GM12878 (cell line): ENCODE measurements around the gene THSD4. TPM values are rescaled to one million over a fixed set of nuclear protein-coding genes. Genes with fewer than 3 reads are reported as not detected.

Experiments used
- ATAC-seq: fragments of 200-7000 bp; cut with Tn5 transposase; 3 replicates; pipeline ENCODE4 v1.9.1; 2020; ENCODE audit warnings: mild to moderate bottlenecking, moderate library complexity
- BruUV-seq: library from RNA; stranded (reverse); fragments of 400-500 nt; replicated peaks from 2 replicates; lab custom pipeline; 2021; lab: Mats Ljungman, UMichigan
- CTCF ChIA-PET: fragments of 300-600 bp; sonication (Branson Sonifier 250); formaldehyde crosslinking; extraction: SDS; loops from one replicate; lab custom pipeline; 2021; ENCODE audit warnings: inconsistent platforms; lab: Yijun Ruan, JAX
- POLR2A ChIA-PET: fragments of 350-600 bp; formaldehyde crosslinking; extraction: SDS; loops from one replicate; lab custom pipeline; 2021; ENCODE audit warnings: inconsistent platforms; lab: Charles Lee
- RAD21 ChIA-PET: fragments of 300-600 bp; sonication (Branson Sonifier 250); formaldehyde crosslinking; loops from one replicate; lab custom pipeline; 2023; ENCODE audit warnings: antibody characterized with exemption; ENCODE audit not compliant: unreplicated experiment; lab: Charles Lee
- SMC1A ChIA-PET: fragments of 300-600 bp; sonication (Branson Sonifier 250); formaldehyde crosslinking; loops from one replicate; lab custom pipeline; 2023; ENCODE audit not compliant: unreplicated experiment, uncharacterized antibody; lab: Charles Lee
- DNase-seq: peaks from one replicate; pipeline ENCODE4 v3.0.0-alpha.2; 2011; ENCODE audit warnings: low read depth, low spot score
- FAIRE-seq: peaks from 3 replicates; lab custom pipeline; 2011; peaks lifted over from hg19 to GRCh38; lab: Jason Lieb, UNC
- H2AFZ ChIP-seq: 2 replicates; pipeline ENCODE4 v1.6.0; 2011; ENCODE audit warnings: low read depth, low read length, control low read depth; ENCODE audit not compliant: control insufficient read depth
- H3K27ac ChIP-seq: 2 replicates; pipeline ENCODE4 v1.5.1; 2011; ENCODE audit warnings: control low read depth; ENCODE audit not compliant: control insufficient read depth, insufficient read depth
- H3K27me3 ChIP-seq, 2 experiments: replicated peaks in 1 of 2; 2 replicates each; pipeline versions ENCODE4 v1.6.0 to v1.6.1; 2011; ENCODE audit warnings: low read length in 1 of 2; ENCODE audit not compliant: control insufficient read depth in 2 of 2, insufficient read depth in 2 of 2
- H3K36me3 ChIP-seq, 2 experiments: 2 replicates each; pipeline ENCODE4 v1.5.1; 2011; ENCODE audit warnings: low read length in 1 of 2; ENCODE audit not compliant: control insufficient read depth in 2 of 2, insufficient read depth in 2 of 2
- H3K4me1 ChIP-seq: 2 replicates; pipeline ENCODE4 v1.6.1; 2011; ENCODE audit warnings: mild to moderate bottlenecking, low read length, moderate library complexity, mixed read lengths; ENCODE audit not compliant: control insufficient read depth, insufficient read depth
- H3K4me2 ChIP-seq: 2 replicates; pipeline ENCODE4 v1.6.0; 2011; ENCODE audit warnings: control low read depth; ENCODE audit not compliant: control insufficient read depth, insufficient read depth
- H3K4me3 ChIP-seq: fragments of 200-600 bp; sonication (generic); 2 replicates; pipeline ENCODE4 v1.5.1; 2016
- H3K79me2 ChIP-seq: 2 replicates; pipeline ENCODE4 v1.6.0; 2011; ENCODE audit warnings: low read length; ENCODE audit not compliant: control insufficient read depth, insufficient read depth
- H3K9ac ChIP-seq: 2 replicates; pipeline ENCODE4 v1.8.0; 2011; ENCODE audit warnings: low read length, control low read depth, mixed read lengths; ENCODE audit not compliant: control insufficient read depth, insufficient read depth
- H3K9me3 ChIP-seq: replicated peaks from 3 replicates; pipeline ENCODE4 v1.5.1; 2011; ENCODE audit warnings: mild to moderate bottlenecking, low read length; ENCODE audit not compliant: control insufficient read depth, insufficient read depth
- H4K20me1 ChIP-seq: 2 replicates; pipeline ENCODE4 v1.6.0; 2011; ENCODE audit not compliant: control insufficient read depth, insufficient read depth
- BACH1 ChIP-seq: fragments of 450-650 bp; IDR thresholded peaks from 2 replicates; pipeline ENCODE4 v1.6.1; 2017; ENCODE audit warnings: mild to moderate bottlenecking, borderline replicate concordance
- BRCA1 ChIP-seq: IDR thresholded peaks from 2 replicates; pipeline ENCODE4 v1.6.1; 2011; ENCODE audit warnings: low read depth, low read length, improper control_type of control experiment
- CUX1 ChIP-seq: IDR thresholded peaks from 2 replicates; pipeline ENCODE4 v1.6.1; 2012; ENCODE audit warnings: improper control_type of control experiment, low read depth, low read length; ENCODE audit not compliant: insufficient replicate concordance
- IKZF2 ChIP-seq, 2 experiments: fragments of 450-650 bp; IDR thresholded peaks; 2 replicates each; pipeline ENCODE4 v1.6.1; 2017; ENCODE audit warnings: mild to moderate bottlenecking in 2 of 2, moderate library complexity in 2 of 2
- NR2C1 ChIP-seq: fragments of 450-650 bp; IDR thresholded peaks from 2 replicates; pipeline ENCODE4 v1.6.1; 2017; ENCODE audit warnings: antibody characterized with exemption, mild to moderate bottlenecking, moderate library complexity
- PBX3 ChIP-seq: IDR thresholded peaks from 2 replicates; pipeline ENCODE4 v1.6.1; 2011; ENCODE audit warnings: mild to moderate bottlenecking, low read depth, low read length, moderate library complexity; ENCODE audit not compliant: insufficient replicate concordance
- SMARCA5 ChIP-seq: fragments of 450-650 bp; IDR thresholded peaks from 2 replicates; pipeline ENCODE4 v1.6.1; 2017; ENCODE audit warnings: mild to moderate bottlenecking
- ZBED1 ChIP-seq: IDR thresholded peaks from 2 replicates; pipeline ENCODE4 v1.6.1; 2016; ENCODE audit warnings: borderline replicate concordance
- ZNF592 ChIP-seq: fragments of 450-650 bp; IDR thresholded peaks from 2 replicates; pipeline ENCODE4 v1.6.1; 2017; ENCODE audit warnings: mild to moderate bottlenecking, moderate library complexity
- WGBS: methylation state at CpG from one replicate; pipeline ENCODE4 v1.1.6; 2016; ENCODE audit warnings: low lambda C conversion rate; ENCODE audit not compliant: insufficient replicate concordance, insufficient coverage; ENCODE audit errors: missing lambda C conversion rate; 5-methylcytosine and 5-hydroxymethylcytosine counted together
- in situ Hi-C: fragments of 300-500 bp; cut with MboI; formaldehyde crosslinking; loops from 9 replicates; pipeline ENCODE4 v1.14.3; 2018; ENCODE audit warnings: mixed read lengths
- intact Hi-C: fragments of 100-400 bp; cut with micrococcal nuclease; formaldehyde crosslinking; loops from one replicate; pipeline ENCODE4 v1.14.2; 2022; ENCODE audit not compliant: unreplicated experiment
- polyA plus RNA-seq, 11 experiments: library from polyadenylated mRNA; depleted of rRNA in 4 of 11; unstranded in 6 of 11; stranded (reverse) in 5 of 11; fragments of >200 nt; fragmentation: Nextera tagmentation in 4 of 11; fragmentation: Illumina TruSeq in 1 of 11; extraction: Ambion mirVana in 4 of 11; extraction: Trizol in 1 of 11; gene quantifications; 1 replicate in 1 of 11; 2 replicates in 10 of 11; pipeline versions ENCODE4 v1.2.1 to v1.2.3, GENCODE V29; 2011 to 2016; ENCODE audit warnings: inconsistent platforms in 2 of 11, missing spikeins in 2 of 11, low read depth in 1 of 11
- total RNA-seq, 4 experiments: library from RNA; depleted of rRNA in 3 of 4; stranded (reverse); fragments of >200 nt in 3 of 4; fragmentation: Illumina TruSeq in 1 of 4; extraction: Trizol in 1 of 4; gene quantifications; 2 replicates each; pipeline versions ENCODE4 v1.2.1 to v1.2.3, GENCODE V29; 2013 to 2021

The THSD4 gene
- total and polyA plus RNA-seq, 10 of the 15 experiments (the other 5 are each of a cell fraction or from before 2014, with no cell fraction given) = 0.04 to 0.13 (median 0.05) TPM; not detected in 7

- ChIA-PET POLR2A (no interaction called here), SMC1A (no interaction called here), CTCF (no interaction called here), RAD21 (no interaction called here)
- Histone ChIP-seq H3K4me3 (no peak overlapping the region), H3K4me2 (no peak overlapping the region), H3K9ac (no peak overlapping the region), H3K4me1 (no peaks in the 10 kb centered on the region), H2AFZ (no peak overlapping the region), H3K9me3 (no peaks in the 10 kb centered on the region), H3K79me2 (no peaks in the 10 kb centered on the region), H3K36me3 (no peaks in the 10 kb centered on the region), H3K27ac (no peak overlapping the region), H3K27me3 (no peaks in the 10 kb centered on the region; a peak in 2 of 4 replicates), H4K20me1 (no peaks in the 10 kb centered on the region)
- no peak for DNase-seq
- WGBS = 31% methylated on average over 13 of the region's 13 CpGs
- BruUV-seq = no TSS peak
- no peak for FAIRE-seq
- in situ Hi-C loops (no loop called here), intact Hi-C loops (no loop called here)
- no peak for ATAC-seq
- no peak for TF ChIP-seq NR2C1
- no peak for TF ChIP-seq ZBED1
- TF ChIP-seq IKZF2 (IDR thresholded peaks at IDR 0.05) = no peak
- TF ChIP-seq BACH1 = no peak
- TF ChIP-seq SMARCA5 = no peak
- no peak for TF ChIP-seq BRCA1
- TF ChIP-seq ZNF592 = no peak
- TF ChIP-seq PBX3 = no peak
- no peak for TF ChIP-seq CUX1
Measured at GRCh38 chr15:71718116-71718910, 603.0 kb downstream of the THSD4 start.
